ENCODE data around the gene NAIF1. TPM values are rescaled to one million over a fixed set of nuclear protein-coding genes. Genes with fewer than 3 reads are reported as not detected.

NAIF1 gene
- polyA plus RNA-seq, 2 of the 4 experiments (the other 2 are of a cell fraction), result 6.0 to 7.5 TPM

DNA sequence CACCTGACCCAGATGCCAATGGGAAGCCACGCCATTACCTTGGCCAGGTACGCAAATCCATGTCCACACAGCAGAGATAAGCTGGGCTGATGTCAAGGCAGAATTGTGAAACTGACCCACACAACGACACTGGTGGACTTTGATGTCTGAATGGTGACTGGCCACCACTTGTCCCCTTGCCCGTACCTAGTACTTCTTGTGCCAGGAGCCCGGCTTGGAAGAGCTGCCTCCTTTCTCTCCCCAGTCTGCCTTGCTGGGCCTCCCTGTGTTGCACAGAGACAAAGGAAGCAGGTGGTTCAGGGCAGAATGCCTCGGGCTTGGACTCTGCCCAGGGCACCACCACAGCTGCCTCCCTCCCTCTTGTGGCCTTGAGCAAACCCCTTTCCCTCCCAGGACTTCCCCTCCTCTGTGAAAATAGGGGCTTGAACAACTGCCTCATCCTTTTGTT, 37.1 kb upstream of the NAIF1 start:
- Histone ChIP-seq H3K27ac (no peak overlapping the region), H3K4me2 (no peak overlapping the region), H3K4me1 (peaks cover 17% of the 10 kb centered on the region), H3K4me3 (no peak overlapping the region), H3K9me3 (no peaks in the 10 kb centered on the region)
- no peak for DNase-seq (ENCODE audit: low read depth in 1 of 2, low spot score in 1 of 2)
- CTCF ChIA-PET, result interaction anchor here (0.6 to 19.6 kb wide), 8 partner anchors 9 to 162 kb away, joined by 3 to 290 read pairs (median 4); no protein-coding TSS in a partner anchor
- WGBS (ENCODE audit: missing lambda C conversion rate), result 88% methylated on average over 6 of the region's 6 CpGs
- TF ChIP-seq USF2 (IDR thresholded peaks at IDR 0.05) (no peak), RAD21 (conservative IDR thresholded peaks at IDR 0.05 in 1 of 2, IDR thresholded peaks at IDR 0.05 in 1 of 2) (no peak), JUNB (IDR thresholded peaks at IDR 0.05) (no peak), HDAC2 (IDR thresholded peaks at IDR 0.05) (no peak), EP300 (IDR thresholded peaks at IDR 0.05) (no peak), E2F6 (IDR thresholded peaks at IDR 0.05; ENCODE audit: borderline replicate concordance, low read depth) (no peak), EHF (CRISPR knock-in tag; IDR thresholded peaks at IDR 0.05) (no peak), EHMT2 (IDR thresholded peaks at IDR 0.05; ENCODE audit: low read depth) (no peak), ELK1 (IDR thresholded peaks at IDR 0.05; ENCODE audit: low read depth, low read length) (no peak), KDM5A (IDR thresholded peaks at IDR 0.05) (no peak), SMC3 (IDR thresholded peaks at IDR 0.05) (no peak)
- TF ChIP-seq, protein P1, sequence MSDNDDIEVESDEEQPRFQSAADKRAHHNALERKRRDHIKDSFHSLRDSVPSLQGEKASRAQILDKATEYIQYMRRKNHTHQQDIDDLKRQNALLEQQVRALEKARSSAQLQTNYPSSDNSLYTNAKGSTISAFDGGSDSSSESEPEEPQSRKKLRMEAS (IDR thresholded peaks at IDR 0.05), result no peak
- TF ChIP-seq, protein P2, sequence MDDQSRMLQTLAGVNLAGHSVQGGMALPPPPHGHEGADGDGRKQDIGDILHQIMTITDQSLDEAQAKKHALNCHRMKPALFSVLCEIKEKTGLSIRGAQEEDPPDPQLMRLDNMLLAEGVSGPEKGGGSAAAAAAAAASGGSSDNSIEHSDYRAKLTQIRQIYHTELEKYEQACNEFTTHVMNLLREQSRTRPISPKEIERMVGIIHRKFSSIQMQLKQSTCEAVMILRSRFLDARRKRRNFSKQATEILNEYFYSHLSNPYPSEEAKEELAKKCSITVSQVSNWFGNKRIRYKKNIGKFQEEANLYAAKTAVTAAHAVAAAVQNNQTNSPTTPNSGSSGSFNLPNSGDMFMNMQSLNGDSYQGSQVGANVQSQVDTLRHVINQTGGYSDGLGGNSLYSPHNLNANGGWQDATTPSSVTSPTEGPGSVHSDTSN (IDR thresholded peaks at IDR 0.05), result no peak
- TF ChIP-seq, protein P3, sequence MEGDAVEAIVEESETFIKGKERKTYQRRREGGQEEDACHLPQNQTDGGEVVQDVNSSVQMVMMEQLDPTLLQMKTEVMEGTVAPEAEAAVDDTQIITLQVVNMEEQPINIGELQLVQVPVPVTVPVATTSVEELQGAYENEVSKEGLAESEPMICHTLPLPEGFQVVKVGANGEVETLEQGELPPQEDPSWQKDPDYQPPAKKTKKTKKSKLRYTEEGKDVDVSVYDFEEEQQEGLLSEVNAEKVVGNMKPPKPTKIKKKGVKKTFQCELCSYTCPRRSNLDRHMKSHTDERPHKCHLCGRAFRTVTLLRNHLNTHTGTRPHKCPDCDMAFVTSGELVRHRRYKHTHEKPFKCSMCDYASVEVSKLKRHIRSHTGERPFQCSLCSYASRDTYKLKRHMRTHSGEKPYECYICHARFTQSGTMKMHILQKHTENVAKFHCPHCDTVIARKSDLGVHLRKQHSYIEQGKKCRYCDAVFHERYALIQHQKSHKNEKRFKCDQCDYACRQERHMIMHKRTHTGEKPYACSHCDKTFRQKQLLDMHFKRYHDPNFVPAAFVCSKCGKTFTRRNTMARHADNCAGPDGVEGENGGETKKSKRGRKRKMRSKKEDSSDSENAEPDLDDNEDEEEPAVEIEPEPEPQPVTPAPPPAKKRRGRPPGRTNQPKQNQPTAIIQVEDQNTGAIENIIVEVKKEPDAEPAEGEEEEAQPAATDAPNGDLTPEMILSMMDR (IDR thresholded peaks at IDR 0.05), result no peak
- POLR2A ChIA-PET, result interaction anchor here (0.7 kb wide), 1 partner anchor 279 kb away, joined by 7 read pairs; no protein-coding TSS in a partner anchor
- ATAC-seq, result no peak
- no peak for FAIRE-seq

DNA sequence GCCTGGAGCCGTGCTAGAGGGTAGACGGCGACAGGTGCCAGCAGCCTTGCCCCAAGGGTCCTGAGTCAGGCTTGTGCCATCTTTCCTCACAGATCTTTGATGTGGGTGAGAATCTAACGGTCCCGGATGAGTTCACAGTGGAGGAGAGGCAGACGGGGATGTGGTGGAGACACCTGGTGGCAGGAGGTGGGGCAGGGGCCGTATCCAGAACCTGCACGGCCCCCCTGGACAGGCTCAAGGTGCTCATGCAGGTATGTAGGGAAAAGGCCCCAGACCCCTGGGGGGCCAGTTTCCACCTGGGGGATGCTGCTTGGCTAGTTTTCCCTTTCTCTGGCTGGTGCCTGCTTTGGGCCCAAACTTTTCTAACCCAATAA, 36.5 kb upstream of the NAIF1 start:
- FAIRE-seq, result no peak
- Histone ChIP-seq H3K4me1 (peaks cover 21% of the 10 kb centered on the region), H3K4me3 (no peak overlapping the region), H3K27ac (no peak overlapping the region), H3K9me3 (no peaks in the 10 kb centered on the region), H3K4me2 (no peak overlapping the region)
- CTCF ChIA-PET, result interaction anchor here (0.6 to 19.6 kb wide), 9 partner anchors 9 to 161 kb away, joined by 3 to 290 read pairs (median 6); no protein-coding TSS in a partner anchor
- POLR2A ChIA-PET, result interaction anchor here (0.8 kb wide), 1 partner anchor 10 kb away, joined by 3 read pairs; no protein-coding TSS in a partner anchor
- peak; percentile 12 to 30; a peak in 2 of 6 replicates for ATAC-seq
- 87% methylated on average over 8 of the region's 8 CpGs for WGBS (ENCODE audit: missing lambda C conversion rate)
- DNase-seq (ENCODE audit: low read depth in 1 of 2, low spot score in 1 of 2), result no peak
- TF ChIP-seq HOXB13 (CRISPR knock-in tag; IDR thresholded peaks at IDR 0.05; ENCODE audit: low read depth) (no peak), RAD21 (conservative IDR thresholded peaks at IDR 0.05 in 1 of 2, IDR thresholded peaks at IDR 0.05 in 1 of 2) (peak; percentile 17 to 24; a peak in 1 of 5 replicates), GATA3 (IDR thresholded peaks at IDR 0.05; ENCODE audit: borderline replicate concordance) (no peak), FOSL2 (IDR thresholded peaks at IDR 0.05) (no peak), FOSL2 (CRISPR knock-in tag; IDR thresholded peaks at IDR 0.05) (no peak), FOXS1 (CRISPR knock-in tag; IDR thresholded peaks at IDR 0.05) (no peak), RFX5 (IDR thresholded peaks at IDR 0.05) (no peak), CBX2 (IDR thresholded peaks at IDR 0.05; ENCODE audit: borderline replicate concordance, low read depth) (no peak), TFCP2L1 (CRISPR knock-in tag; IDR thresholded peaks at IDR 0.05) (no peak), HOXA7 (CRISPR knock-in tag; IDR thresholded peaks at IDR 0.05) (no peak), ZC3H11A (IDR thresholded peaks at IDR 0.05) (no peak), PHF8 (IDR thresholded peaks at IDR 0.05; ENCODE audit: borderline replicate concordance, low read depth) (no peak), CHD4 (IDR thresholded peaks at IDR 0.05; ENCODE audit: borderline replicate concordance) (no peak), EHF (CRISPR knock-in tag; IDR thresholded peaks at IDR 0.05) (no peak)
- TF ChIP-seq, protein P1 (IDR thresholded peaks at IDR 0.05), result no peak
- TF ChIP-seq, protein P3 (IDR thresholded peaks at IDR 0.05), result peak; percentile 2; the same call in 1 of the 3 replicates
- TF ChIP-seq, protein P4, sequence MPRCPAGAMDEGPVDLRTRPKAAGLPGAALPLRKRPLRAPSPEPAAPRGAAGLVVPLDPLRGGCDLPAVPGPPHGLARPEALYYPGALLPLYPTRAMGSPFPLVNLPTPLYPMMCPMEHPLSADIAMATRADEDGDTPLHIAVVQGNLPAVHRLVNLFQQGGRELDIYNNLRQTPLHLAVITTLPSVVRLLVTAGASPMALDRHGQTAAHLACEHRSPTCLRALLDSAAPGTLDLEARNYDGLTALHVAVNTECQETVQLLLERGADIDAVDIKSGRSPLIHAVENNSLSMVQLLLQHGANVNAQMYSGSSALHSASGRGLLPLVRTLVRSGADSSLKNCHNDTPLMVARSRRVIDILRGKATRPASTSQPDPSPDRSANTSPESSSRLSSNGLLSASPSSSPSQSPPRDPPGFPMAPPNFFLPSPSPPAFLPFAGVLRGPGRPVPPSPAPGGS (IDR thresholded peaks at IDR 0.05), result no peak

Data from A549 (cell line).